Ecto neural progenitor cell (in vitro differentiated cells): ENCODE results near the gene NTM.

Experiments used
- DNase-seq: peaks from one replicate; pipeline ENCODE4 v3.0.0-alpha.2; 2018; ENCODE audit warnings: low spot score

Gene NTM

DNA sequence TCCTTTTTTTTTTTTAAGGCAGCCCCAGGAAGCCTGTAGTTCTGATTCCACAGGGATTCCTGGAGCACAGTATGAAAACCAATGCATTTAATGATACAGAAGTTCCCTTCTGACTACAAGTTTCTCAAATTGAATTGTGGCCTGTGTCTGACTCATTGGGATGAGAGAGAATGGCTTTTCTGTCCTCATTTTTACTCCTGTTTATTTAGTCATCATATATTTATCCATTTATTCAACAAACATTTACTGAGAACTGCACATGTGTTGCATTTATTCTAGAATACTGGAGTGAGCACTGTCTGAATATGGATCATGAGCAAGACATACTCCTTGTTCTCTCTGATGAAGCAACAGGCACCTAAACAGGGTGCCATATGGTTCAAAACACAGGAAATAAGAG lies 231.2 kb downstream of the NTM start:
- no peak for DNase-seq

DNA sequence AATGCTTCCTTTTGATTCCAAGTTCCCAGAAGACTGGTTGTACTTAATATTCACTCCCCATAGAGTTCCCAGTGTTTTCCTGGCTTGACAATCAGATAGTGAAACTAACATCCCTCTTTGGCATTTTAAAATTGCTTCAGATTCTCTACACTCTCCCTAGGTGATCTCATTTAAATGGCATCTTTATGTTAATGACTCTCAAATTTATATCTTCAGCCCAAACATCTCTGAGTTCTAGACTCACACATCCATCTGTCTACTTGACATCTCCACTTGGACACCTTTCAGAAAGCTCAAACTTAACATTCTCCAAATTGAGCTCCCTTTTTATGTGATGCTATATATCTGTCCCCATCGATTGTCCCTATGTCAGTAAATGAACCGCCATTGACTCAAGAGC lies 232.0 kb downstream of the NTM start:
- DNase-seq: no peak

- no peak for DNase-seq
Observed at GRCh38 chr11:131606811-131607335, 236.5 kb downstream of the NTM start.

DNA sequence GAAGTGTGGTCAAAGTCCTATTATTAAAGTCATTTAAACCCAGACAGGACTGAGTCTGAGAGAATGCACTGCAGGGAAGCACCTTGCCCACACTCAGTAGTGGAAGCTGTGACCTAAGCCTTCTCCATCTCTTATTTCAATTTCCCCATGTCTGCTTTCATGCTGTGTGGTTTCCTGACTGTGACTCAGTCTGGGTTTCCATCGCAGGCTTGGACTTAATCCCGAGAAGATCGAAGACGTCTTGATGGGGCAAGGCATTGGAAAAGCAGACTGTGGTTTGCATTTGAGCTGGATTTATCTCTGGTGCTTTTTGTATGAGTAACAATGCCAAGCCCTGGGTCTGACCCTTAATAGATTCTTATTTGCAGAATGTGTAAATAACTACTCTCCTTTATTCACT lies 238.9 kb downstream of the NTM start:
- no peak for DNase-seq

DNA sequence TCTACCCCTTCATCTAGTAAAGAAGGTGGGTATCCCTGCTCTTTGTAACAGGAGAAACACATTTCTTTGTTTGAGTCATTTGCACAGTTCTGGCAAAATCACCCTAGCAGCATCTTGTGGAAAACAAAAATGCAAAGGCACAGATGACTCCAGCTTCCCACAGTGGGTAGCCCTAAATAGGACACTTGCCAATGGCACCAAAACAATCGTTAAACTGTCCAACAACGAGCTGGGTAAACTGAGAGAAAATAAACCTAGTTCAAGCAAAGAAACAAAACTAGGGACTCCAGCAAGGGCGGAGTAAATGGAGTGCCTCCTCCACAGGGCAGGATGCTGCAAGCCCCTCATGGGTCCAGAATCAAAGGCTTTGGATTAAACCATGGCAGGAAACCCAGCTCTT lies 239.5 kb downstream of the NTM start:
- no peak for DNase-seq

- DNase-seq: no peak
Observed at GRCh38 chr11:131611322-131611721, 240.9 kb downstream of the NTM start.

DNA sequence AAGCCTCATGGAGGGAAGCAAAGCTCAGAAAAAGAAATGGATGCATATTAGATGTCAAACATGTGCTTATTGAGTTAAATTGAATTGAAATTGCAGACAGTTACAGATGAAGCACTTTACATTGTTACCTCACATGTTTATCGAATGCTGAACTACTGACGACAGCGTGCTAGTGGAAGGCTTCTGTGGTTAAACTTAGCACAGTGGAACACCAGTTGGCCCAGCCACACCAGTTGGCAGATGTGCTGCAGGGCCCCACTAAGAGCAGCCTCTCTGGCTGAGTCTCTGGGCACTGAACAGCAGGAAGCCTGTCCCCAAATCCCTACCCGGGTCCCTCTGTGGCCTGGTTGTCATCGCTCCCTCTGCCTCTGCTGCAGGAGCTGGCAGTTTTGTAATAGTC lies 242.1 kb downstream of the NTM start:
- DNase-seq: peak; percentile 39

DNA sequence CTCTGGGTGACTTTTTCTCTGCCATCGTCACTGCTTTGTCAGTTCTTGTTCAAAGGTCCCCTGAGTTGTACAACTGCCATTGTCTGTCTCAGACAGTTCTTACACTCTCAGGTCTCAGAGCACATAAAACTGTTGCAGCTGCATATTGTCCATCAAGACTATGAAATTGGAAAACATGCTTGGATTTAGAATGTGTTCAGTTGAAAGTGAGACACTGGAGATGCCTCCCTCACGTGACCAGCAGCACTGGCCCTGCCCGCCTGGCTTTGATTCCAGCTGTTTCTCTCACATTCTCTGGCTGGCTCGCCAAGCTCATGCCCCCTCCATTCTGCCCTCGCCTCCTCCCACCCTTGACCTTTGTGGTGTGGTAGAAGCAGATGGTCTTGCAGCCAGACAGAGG lies 244.2 kb downstream of the NTM start:
- no peak for DNase-seq

GRCh38 chr11:131615611-131616010 lies 245.2 kb downstream of the NTM start:
- DNase-seq: no peak

DNA sequence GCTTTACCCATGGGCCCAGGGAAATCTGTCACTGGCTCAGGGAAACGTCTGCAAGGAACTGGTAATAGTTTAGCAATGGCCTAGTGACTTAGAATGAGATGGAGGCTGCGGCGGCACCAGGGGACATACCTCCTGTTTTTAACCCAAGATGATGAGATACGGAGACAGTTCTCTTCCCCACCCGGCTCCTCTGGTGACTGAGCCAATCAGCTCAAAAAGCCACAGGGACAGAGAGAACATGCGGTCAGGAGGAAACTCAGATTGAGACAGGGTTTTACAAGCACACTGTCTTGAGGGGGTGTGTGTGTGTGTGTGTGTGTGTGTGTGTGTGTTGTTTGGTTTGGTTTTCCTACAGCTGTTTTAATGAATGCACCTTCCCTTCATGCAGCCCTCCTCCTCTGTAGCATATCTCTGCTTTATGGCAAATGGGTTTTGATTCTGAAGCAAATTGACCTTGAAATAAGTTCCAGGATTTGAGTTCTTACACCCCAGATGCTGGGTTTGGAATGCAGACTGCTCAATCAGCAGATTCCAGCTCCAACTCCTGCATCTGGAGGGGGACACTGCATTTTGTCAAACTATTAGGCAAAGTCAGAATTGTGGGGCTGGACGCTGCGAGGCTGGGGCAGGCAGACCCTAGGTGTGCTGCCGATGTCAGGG lies 246.2 kb downstream of the NTM start:
- no peak for DNase-seq

DNA sequence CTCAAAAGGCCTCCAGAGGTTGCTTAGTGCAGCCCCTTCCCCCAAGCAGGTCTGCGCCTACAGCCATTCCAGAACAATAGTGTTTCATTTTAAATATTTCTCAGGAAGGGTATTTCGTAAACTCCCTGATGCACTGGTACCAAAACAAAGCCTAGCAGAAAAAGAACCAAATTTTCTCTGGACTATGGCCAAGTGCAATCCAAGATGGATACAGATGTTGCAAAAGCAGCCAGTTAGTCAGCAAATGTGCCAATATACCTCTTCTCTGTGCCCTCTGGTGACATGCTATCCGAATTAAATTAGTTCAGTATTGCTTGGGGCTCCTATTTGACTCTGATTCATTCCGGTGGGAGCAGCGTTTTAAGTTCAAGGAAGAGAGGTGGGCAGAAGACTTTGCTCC lies 247.8 kb downstream of the NTM start:
- no peak for DNase-seq

GRCh38 chr11:131622193-131622592 lies 251.8 kb downstream of the NTM start:
- no peak for DNase-seq

DNA sequence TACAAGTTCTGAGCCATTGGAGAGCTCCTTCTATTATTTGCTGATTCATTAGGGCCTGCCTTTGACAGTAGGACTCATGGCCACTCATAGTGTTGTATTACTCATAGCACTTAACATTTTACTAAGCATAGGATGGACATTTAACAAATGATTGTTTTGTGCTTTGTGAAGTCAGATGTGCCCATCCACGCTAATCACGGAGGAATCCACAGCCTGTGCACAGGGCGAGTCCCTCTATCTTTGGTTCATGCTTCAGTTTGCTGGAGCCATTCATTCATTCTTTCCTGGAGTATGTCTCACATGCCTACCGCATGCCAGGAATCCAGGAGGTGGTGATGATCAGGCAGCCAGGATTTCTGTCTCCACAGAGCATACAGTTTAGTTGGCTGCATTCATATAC lies 254.1 kb downstream of the NTM start:
- DNase-seq: no peak

GRCh38 chr11:131626788-131627187 lies 256.4 kb downstream of the NTM start:
- DNase-seq: no peak

DNA sequence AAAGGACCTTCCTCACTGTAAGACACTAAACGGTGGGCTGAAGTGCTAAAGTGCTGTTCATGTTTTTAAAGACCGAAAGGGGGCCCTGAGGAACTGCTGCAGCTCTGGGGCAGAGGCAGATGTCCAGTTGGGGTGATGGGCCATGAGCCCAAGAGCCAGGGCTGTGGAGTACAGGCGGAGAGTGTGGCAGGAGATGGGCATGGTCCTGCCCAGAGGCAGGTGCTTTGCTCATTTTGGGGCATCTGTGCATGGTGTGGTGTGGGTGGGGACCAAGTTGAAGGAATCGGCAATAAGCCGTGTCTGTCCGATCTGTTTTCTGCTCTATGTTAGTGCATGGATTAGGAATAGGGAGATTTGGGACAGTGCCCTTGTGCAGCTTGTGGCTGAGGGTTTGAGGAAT lies 258.3 kb downstream of the NTM start:
- DNase-seq: no peak

- no peak for DNase-seq
Observed at GRCh38 chr11:131629925-131630540, 259.6 kb downstream of the NTM start.

- no peak for DNase-seq
Observed at GRCh38 chr11:131632971-131633370, 262.6 kb downstream of the NTM start.

DNA sequence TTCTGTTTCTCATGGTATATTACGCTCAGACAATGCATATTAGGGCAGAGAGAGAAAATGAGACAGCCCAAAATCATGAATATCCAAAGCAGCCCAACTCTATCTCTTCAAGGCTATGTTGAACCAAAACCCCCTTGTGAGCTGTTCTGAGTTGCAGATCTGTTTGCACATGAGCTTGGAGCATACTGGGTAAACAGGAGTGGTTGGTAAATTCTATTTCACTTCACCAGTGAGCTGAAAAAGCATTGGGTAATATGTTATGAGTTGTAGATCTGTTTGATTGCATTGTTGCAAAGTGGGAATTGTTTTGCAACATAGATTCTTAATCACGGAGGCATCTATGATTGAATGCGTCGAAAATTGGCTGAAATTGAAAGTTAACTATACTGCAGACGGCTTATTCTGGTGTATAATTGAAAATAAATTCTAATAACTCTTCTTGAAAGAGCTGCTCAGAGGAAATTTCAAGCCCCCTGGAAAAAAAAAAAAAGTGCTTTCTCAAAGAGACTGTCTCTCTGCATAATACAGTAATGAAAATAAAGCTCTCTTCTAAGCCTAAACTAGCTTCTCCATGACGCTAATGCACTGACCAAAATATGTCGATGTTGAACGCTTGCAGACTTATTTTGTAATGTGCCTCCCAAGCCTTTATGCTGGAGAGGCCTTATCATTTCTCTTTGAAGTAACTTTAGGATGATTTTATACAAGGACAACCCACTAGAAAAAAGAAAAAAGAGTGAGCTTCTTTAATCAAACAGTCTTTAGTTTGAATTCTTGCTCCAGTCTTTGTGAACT lies 263.7 kb downstream of the NTM start:
- no peak for DNase-seq

- DNase-seq: no peak
Observed at GRCh38 chr11:131637469-131638175, 267.2 kb downstream of the NTM start.

- DNase-seq: no peak
Observed at GRCh38 chr11:131638889-131639288, 268.5 kb downstream of the NTM start.

DNA sequence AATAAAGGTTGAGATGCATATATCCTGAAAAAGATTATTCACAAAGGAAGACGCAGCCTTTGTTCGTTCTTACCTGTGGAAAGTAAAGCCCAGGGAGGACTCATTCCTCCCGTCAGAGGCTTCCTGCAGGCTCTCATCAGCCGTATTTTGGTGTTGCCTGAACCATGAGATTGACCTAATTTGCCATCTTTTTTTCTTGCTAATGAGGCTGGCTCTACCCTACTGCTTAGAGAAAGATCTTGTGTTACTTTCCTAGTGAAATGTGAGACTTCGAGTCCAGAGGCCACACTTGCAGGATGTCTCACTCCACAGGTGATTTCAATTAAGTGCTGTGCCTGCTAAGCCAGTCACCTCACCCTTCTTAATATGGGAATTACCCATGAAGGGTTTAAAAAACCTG lies 269.9 kb downstream of the NTM start:
- DNase-seq: no peak

DNA sequence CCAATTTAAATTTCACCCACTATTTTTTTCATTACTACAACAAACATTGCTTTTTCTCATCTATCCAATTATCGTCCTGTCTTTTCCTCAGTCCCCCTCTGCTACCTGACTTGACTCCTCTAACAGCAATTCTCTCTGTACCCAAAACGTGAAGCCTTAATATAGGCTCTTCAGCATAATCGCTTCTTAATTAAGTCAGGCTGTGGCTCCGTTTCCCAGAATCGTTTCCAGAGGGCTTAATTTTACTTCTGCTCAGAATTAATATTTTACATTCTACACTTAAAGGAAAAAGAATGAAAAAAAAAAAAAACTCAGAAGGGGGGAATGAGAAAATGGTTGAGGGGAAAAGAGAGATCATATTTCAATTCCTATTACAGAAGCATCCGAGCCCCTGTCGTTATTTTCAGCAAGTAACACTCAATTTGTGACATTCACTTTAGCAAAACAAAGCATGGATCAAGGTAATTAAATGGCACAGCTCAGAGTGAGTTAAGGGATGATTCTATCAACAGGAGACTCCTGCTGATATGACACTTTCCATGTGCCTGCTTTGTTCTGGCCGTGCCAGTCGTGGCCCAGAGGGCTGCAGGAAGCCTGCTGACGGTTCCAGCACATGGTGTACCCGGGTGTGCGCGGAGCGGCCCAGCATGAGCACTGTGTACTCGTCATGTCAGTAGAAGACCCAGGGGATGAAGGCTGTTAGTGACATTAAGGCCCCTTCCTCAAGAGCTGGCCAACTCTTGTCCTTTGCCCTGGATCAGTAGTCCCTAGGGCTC lies 272.5 kb downstream of the NTM start:
- no peak for DNase-seq
